ENCODE measurements around the gene TRPT1. TPM values are rescaled to one million over a fixed set of nuclear protein-coding genes. Genes with fewer than 3 reads are reported as not detected.

TRPT1 gene
- total and polyA plus RNA-seq, 12 donors: 17.9 to 205 (median 59.6) TPM

- Histone ChIP-seq H3K27me3 (no peaks in the 10 kb centered on the region), H3K27ac (peak overlapping the region; percentile 94 to 97 (median 96)), H3K4me3 (no peak overlapping the region), H3K36me3 (replicated peaks in 1 of 2) (peaks cover 0 to 41% of the 10 kb centered on the region in 2 donors), H3K9me3 (replicated peaks in 1 of 3) (no peaks in the 10 kb centered on the region), H3K4me1 (replicated peaks in 1 of 2) (peaks cover 30 to 42% of the 10 kb centered on the region in 2 donors)
- TF ChIP-seq CTCF (IDR thresholded peaks at IDR 0.05) (no peak), POLR2A (IDR thresholded peaks at IDR 0.05) (peak in 1 of 2 donors; percentile 23)
- intact Hi-C loops (cut with DNase I): no loop called here
- WGBS, 4 donors: 38 to 63% (median 52%) methylated on average over 13 to 27 of the region's 27 CpGs
- DNase-seq: peak in 5 of 7 donors; percentile 64 to 76 (median 70)
Measured at GRCh38 chr11:64267207-64267945, 41.4 kb upstream of the TRPT1 start.

GRCh38 chr11:64266339-64266738 is 40.4 kb upstream of the TRPT1 start:
- 59 to 82% (median 77%) methylated on average over 9 to 15 of the region's 15 CpGs for WGBS, 4 donors
- Histone ChIP-seq H3K4me1 (replicated peaks in 1 of 2) (peaks cover 24 to 32% of the 10 kb centered on the region in 2 donors), H3K4me3 (no peak overlapping the region), H3K27me3 (no peaks in the 10 kb centered on the region), H3K9me3 (replicated peaks in 1 of 3) (no peaks in the 10 kb centered on the region), H3K27ac (peak overlapping the region in 2 of 5 donors; percentile 81 to 97), H3K36me3 (replicated peaks in 1 of 2) (peaks cover 0 to 51% of the 10 kb centered on the region in 2 donors)
- intact Hi-C loops (cut with DNase I): no loop called here
- DNase-seq: peak in 4 of 7 donors; percentile 68 to 81 (median 77)
- TF ChIP-seq CTCF (IDR thresholded peaks at IDR 0.05): no peak
- TF ChIP-seq POLR2A (IDR thresholded peaks at IDR 0.05): no peak

DNA sequence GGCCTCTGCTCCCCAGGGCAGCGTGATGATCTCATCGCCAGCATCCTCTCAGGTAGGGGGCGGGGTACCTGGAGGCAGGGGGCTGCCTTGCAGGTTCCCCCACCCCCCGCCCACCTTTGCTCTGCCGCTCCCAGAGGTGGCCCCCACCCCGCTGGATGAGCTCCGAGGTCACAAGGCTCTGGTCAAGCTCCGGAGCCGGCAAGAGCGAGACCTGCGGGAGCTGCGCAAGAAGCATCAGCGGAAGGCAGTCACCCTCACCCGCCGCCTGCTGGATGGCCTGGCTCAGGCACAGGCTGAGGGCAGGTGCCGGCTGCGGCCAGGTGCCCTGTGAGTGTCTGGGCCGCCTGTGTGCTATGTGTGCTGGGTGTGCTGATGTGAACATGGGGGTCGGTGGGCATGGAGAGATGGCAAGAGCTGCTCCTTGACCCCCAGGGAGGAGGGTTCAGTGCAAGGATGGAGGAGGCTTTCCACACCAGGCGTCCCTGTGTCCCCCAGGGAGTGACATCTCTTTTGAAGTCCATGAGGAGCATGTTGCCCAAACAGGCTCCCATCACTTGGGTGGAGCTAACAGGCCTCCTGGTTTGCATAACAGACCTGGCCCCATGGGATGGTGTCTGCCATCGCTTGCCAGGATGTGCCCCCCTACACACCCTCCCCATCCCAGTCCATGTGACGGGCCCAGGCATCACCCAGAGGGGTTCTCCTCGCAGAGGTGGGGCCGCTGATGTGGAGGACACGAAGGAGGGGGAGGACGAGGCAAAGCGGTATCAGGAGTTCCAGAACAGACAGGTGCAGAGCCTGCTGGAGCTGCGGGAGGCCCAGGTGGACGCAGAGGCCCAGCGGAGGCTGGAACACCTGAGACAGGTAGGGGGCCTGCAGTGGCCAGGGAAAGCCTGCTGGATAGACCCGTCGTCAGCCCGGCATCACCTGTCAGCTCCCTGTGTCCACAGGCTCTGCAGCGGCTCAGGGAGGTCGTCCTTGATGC is 39.5 kb upstream of the TRPT1 start:
- peaks cover 24 to 32% of the 10 kb centered on the region in 2 donors for H3K4me1 ChIP-seq (replicated peaks in 1 of 2)
- WGBS, 4 donors: 87 to 93% (median 91%) methylated on average over 17 to 35 of the region's 35 CpGs
- H3K36me3 ChIP-seq (replicated peaks in 1 of 2): peaks cover 0 to 60% of the 10 kb centered on the region in 2 donors

More for the DNA sequence above, 39.5 kb upstream of the TRPT1 start:
- H3K9me3 ChIP-seq (replicated peaks in 1 of 3): no peaks in the 10 kb centered on the region
- H3K4me3 ChIP-seq: no peak overlapping the region
- DNase-seq: no peak
- no peaks in the 10 kb centered on the region for H3K27me3 ChIP-seq
- TF ChIP-seq CTCF (IDR thresholded peaks at IDR 0.05) (no peak), POLR2A (IDR thresholded peaks at IDR 0.05) (no peak)
- intact Hi-C loops (cut with DNase I): no loop called here
- peak overlapping the region in 1 of 5 donors; percentile 97 for H3K27ac ChIP-seq
